DMS 273 (cell line): Measurements from ENCODE around the gene ZFP3.
"Not testable (repeated sequence)": the region's sequence is repeated elsewhere in the genome, so short reads cannot be mapped to it uniquely, and the experiment has no call there.

Source experiments
- DNase-seq: peaks from one replicate; lab custom pipeline; 2025; ENCODE audit not compliant: unreplicated experiment; lab: John Stamatoyannopoulos, UW

Gene ZFP3

DNA sequence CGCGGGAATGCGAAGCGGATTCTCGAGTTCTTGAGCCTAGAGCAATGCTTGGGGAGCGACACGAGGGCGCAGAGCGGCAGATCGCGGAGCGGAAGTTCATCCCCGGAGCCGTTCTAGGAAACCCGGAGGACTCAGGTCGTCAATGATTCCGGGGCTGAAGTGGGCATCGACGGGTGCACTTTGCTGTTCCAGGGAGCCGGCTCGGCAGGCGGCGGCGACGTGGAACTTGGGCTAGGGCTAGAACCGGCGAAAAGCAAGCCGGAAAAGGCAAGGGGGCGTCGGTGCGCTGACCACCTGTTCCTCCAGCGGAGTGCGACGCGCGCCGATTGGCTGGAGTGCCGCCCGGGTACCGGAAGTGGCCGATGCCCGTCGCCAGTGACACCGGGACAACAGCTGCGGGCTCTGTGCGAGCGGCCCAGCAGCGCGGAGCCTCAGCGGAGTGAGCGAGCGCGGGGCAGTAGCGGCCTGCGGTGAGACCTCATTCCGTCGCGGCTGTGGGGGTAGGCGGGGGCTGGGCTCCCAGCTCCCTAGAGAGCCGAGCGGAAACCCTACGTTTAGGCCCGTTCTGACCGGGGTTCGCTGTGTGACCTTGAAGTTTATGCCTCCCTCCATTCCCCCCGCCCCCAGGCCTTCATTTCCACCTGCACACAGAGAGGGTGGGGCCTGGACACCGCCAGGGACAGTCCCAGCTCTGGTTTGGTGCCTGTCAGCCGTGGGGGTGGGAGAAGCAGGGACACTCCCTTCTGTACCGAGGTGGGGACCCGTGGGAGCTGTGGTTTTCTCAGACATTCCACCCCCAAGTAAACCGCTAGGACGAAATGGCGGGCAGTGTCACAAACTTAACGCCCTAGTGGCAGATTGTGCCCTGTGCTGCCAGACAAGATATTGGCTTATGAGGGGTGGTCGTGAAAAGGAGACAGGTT is at the start of gene ZFP3:
TSS of gene ZFP3 (plus strand) at position 362 of the 923 bp plus-strand sequence. CDS start 13,038 bp downstream, outside the sequence.
- DNase-seq = peak; percentile 94

- not testable (repeated sequence) for DNase-seq
These were observed 48.1 kb upstream of the ZFP3 start for GRCh38 chr17:5030168-5030567.

GRCh38 chr17:5031365-5032082 is 46.7 kb upstream of the ZFP3 start:
- DNase-seq = peak; percentile 85

GRCh38 chr17:5032865-5033264 is 45.4 kb upstream of the ZFP3 start:
- DNase-seq = no peak

GRCh38 chr17:5033352-5034015 is 44.8 kb upstream of the ZFP3 start:
- DNase-seq = no peak

DNA sequence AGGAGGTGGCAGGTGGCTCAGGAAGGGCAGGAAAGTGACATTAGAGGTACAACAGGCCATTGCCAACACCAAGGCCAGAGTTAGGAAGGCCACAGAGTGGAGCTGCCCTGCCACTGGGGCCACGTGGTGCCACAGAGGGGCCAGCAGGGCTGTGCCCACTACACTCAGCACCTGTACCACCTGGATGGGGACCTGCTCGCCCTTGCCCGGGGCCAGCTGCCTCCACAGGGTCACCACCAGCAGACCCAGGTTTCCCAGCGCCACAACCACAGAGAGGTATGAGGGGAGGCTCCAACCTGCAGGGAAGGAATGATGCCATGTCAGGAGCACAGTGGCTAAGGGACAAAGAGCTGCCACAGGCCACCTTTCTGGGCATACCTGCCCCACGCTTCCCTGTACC is 44.2 kb upstream of the ZFP3 start:
- DNase-seq = no peak

- no peak for DNase-seq
These were observed 43.6 kb upstream of the ZFP3 start for GRCh38 chr17:5034651-5035050.

DNA sequence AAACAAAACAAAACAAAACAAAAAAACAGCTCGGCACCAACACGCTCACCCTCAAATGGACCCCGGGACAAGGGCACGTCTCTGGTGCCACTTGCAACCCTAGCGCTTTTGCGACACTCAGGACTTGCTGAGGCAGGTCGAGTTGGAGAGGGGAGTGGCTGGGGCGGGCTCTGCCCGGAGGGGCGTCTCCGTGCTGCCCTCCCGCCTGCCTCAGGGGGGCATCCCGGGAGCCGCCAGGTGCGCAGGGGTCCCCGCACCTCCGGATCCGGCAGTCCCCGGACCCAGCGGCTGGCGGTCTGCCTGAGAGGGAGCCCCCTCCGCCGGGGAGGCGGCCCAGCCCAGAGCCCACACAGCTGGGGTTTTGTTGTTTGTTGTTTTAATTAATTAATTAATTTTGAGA is 43.0 kb upstream of the ZFP3 start, which contains the start of gene SLC52A1:
TSS of gene SLC52A1 (minus strand) at position 112 of the 400 bp plus-strand sequence. CDS start 820 bp downstream, outside the sequence.
- no peak for DNase-seq

DNA sequence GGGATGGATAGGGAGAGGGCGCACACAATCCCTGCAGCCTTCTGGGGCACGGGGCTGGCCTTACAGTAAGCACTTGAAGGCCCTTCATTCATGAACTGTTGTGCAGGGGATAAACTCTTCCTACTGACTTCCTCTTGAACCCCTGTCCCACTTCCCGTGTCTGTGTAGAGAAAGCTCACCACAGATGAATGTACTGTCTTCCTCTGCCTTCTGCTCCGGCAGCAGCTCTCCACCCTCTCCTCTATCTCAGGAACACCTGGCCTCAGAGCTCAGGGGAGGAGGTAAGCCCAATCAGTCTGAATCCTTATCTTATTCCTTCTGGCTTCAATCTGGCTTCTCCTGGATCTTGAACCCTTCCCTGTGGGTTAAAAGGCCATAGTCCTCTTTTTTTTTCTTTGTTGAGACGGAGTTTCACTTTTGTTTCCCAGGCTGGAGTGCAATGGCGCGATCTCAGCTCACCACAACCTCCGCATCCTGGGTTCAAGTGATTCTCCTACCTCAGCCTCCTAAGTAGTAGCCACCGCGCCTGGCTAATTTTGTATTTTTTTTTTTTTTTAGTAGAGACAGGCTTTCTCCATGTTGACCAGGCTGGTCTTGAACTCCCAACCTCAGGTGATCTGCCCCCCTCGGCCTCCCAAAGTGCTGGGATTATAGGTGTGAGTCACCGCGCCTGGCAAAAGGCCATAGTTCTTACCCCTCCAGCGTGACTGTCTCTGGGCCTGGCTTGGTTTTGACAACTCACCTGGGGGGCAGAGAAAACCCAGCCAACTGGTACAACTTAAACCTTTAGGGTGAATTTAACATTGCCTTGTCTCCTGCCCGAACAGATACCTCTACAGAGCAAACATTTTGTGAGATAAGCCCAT is 35.9 kb upstream of the ZFP3 start:
- no peak for DNase-seq

DNA sequence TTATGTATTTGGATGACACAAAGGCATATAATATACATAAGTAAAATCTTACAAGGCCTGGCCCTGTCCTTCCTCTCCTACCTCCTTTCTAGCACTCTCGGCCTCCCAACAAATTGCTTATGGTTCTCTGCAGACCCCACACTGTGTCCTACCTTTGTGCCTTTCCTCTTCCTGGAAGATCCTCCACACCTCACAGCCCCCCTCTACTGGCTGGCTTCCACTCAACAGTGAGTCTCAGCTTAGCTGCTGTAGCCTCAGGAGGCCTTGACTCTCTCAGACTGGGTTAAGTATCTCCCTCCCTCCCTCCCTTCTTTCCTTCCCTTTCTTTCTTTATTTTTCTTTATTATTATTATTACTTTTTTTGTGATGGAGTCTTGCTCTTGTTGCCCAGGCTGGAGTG is 34.7 kb upstream of the ZFP3 start:
- no peak for DNase-seq

DNA sequence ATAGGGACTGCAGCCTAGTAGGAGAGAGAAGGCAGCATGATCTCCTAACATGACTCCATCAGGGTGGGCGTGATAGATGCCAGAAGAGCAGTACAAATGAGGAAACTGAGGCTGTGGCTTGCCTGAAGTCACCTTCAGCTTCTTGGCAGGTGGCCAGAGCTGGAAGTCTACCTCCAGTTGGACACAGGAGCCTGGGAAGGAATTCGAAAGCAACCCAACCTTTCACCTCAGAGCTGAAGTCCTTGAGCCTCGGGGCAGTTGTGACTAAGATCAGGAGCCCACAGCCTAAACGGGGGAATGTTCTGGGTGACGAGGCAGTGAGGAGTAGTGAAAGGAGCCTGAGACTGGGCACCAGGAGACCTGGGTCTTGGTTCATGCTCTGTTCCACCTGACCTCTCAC is 33.6 kb upstream of the ZFP3 start:
- DNase-seq = no peak

- no peak for DNase-seq
These were observed 32.8 kb upstream of the ZFP3 start for GRCh38 chr17:5045496-5045895.

DNA sequence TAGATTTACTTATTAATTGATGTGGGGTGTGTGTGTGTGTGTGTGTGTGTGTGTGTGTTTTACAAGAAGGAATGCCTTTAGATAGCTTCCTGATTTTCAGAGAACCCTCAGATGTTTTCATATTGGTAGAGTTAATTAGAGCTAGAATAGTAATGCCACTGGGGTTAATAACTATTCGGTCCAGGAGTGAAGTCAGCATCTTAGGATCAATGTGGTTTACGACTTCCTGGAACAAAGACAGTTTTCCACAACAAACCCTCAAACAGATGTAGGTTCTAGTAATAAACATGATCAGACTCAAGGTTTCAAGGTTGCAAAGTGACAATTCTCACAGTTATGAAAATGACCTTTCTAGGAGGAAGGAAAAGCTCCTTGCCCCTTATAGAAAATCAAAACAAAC is 30.8 kb upstream of the ZFP3 start:
- no peak for DNase-seq

GRCh38 chr17:5049314-5049841 is 28.9 kb upstream of the ZFP3 start:
- no peak for DNase-seq

GRCh38 chr17:5050278-5050677 is 28.0 kb upstream of the ZFP3 start:
- DNase-seq = no peak

DNA sequence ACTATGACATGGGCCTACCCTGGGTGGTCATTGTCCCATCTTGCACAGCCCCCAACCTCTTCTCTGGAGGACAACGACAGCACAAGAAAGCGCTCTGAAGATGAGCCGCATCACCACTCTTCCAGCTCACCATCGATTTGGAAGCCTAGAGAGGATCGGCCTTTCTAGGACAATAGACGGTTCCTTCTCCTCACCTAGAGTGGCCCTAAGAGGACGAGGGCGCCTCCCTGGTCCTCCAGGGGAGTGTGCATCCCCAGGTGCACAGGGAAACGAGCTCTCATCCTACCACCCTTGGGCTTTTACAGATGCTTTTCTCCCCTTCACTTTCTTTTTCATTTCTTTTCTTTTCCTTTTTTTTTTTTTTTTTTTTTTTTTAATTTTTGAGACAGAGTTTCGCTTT is 22.7 kb upstream of the ZFP3 start:
- DNase-seq = no peak

- DNase-seq = no peak
These were observed 13.0 kb upstream of the ZFP3 start for GRCh38 chr17:5065227-5065744.

DNA sequence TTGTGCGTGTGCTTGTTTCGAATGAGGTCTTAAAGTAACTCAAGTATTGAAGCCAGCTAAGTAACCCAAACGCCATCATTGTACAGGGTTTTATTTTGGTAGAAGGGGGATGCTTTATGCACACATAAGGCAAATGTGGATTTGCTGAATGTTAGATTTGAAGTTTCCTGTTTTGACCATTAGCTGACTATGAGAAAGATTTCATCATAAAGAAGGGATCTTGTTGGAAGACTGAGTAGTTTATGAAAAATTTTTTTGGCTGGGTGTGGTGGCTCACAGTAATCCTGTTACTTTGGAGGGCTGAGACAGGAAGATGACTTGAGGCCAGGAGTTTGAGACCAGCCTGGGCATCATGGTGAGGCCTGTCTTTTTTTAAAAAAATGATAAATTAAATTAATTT is 10.0 kb upstream of the ZFP3 start:
- DNase-seq = no peak

GRCh38 chr17:5069724-5070123 is 8.5 kb upstream of the ZFP3 start:
- DNase-seq = no peak

DNA sequence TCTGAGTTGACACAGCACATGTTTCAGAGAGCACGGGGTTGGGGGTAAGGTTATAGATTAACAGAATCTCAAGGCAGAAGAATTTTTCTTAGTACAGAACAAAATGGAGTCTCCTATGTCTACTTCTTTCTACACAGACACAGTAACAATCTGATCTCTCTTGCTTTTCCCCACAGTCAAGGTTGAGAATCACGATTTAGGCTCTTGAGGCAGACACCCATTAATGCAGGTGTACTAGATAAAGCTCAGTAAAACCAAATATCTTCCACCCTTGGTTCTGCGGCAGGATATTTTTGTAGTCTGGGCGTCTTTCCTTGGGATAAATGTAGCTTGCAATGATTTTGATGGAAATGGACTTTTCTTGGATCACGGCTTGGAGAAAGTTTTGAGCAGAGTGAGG is 2.8 kb upstream of the ZFP3 start:
- DNase-seq = not testable (repeated sequence)
